T-helper 17 cell (primary cell): ENCODE data around the gene SECISBP2. TPM values are rescaled to one million over a fixed set of nuclear protein-coding genes. Genes with fewer than 3 reads are reported as not detected.

Source experiments
- ATAC-seq: fragments of 150-1000 bp; cut with Tn5 transposase; 2 replicates; pipeline ENCODE4 v1.10.0; 2021; ENCODE audit warnings: mild to moderate bottlenecking, moderate library complexity
- DNase-seq, 3 donors: peaks; one replicate each; pipeline versions ENCODE4 v3.0.0 to v3.0.0-alpha.2; 2020 to 2021
- H3K9me3 ChIP-seq: one replicate; pipeline ENCODE4 v1.7.0; 2013; ENCODE audit warnings: low read length, mild to moderate bottlenecking; ENCODE audit not compliant: control insufficient read depth, poor library complexity, severe bottlenecking
- H3K27ac Mint-ChIP-seq: one replicate; pipeline ENCODE4 v1.8.0; 2022; ENCODE audit warnings: mild to moderate bottlenecking, moderate library complexity, mixed read lengths
- H3K27me3 Mint-ChIP-seq: one replicate; pipeline ENCODE4 v1.8.0; 2022; ENCODE audit warnings: mixed read lengths
- H3K36me3 Mint-ChIP-seq: one replicate; pipeline ENCODE4 v1.8.0; 2022; ENCODE audit warnings: low read depth, mixed read lengths
- H3K4me1 Mint-ChIP-seq: one replicate; pipeline ENCODE4 v1.8.0; 2022; ENCODE audit warnings: mild to moderate bottlenecking, mixed read lengths
- H3K4me3 Mint-ChIP-seq: one replicate; pipeline ENCODE4 v1.8.0; 2022; ENCODE audit warnings: mild to moderate bottlenecking, moderate library complexity, mixed read lengths
- total RNA-seq, 4 donors: library from RNA in 2 of 4; stranded (reverse) in 2 of 4; gene quantifications; one replicate each; pipeline ENCODE4 v1.2.3 and lab custom pipeline; 2022 to 2026

SECISBP2 gene
- total RNA-seq, 2 donors from 2014 or later, result 106 to 115 TPM

- ATAC-seq (no peak), DNase-seq (no peak)
- no peaks in the 10 kb centered on the region for H3K9me3 ChIP-seq
- Mint-ChIP-seq H3K27ac (peak overlapping the region; percentile 80), H3K4me1 (peaks cover 16% of the 10 kb centered on the region), H3K36me3 (peaks cover 10% of the 10 kb centered on the region), H3K27me3 (no peaks in the 10 kb centered on the region), H3K4me3 (no peak overlapping the region)
Measured at GRCh38 chr9:89358376-89358916, 40.1 kb downstream of the SECISBP2 start.

- DNase-seq (no peak), ATAC-seq (no peak)
- Mint-ChIP-seq H3K4me3 (peak overlapping the region; percentile 33), H3K27ac (no peak overlapping the region), H3K27me3 (no peaks in the 10 kb centered on the region), H3K36me3 (peaks cover 10% of the 10 kb centered on the region), H3K4me1 (peaks cover 16% of the 10 kb centered on the region)
- H3K9me3 ChIP-seq, result no peaks in the 10 kb centered on the region
Measured at GRCh38 chr9:89358985-89359384, 40.7 kb downstream of the SECISBP2 start.

GRCh38 chr9:89359751-89360261, 41.5 kb downstream of the SECISBP2 start:
- Mint-ChIP-seq H3K36me3 (peaks cover 8% of the 10 kb centered on the region), H3K4me3 (no peak overlapping the region), H3K4me1 (peaks cover 14% of the 10 kb centered on the region), H3K27ac (peak overlapping the region; percentile 76), H3K27me3 (no peaks in the 10 kb centered on the region)
- no peaks in the 10 kb centered on the region for H3K9me3 ChIP-seq
- no peak for ATAC-seq
- no peak for DNase-seq

DNA sequence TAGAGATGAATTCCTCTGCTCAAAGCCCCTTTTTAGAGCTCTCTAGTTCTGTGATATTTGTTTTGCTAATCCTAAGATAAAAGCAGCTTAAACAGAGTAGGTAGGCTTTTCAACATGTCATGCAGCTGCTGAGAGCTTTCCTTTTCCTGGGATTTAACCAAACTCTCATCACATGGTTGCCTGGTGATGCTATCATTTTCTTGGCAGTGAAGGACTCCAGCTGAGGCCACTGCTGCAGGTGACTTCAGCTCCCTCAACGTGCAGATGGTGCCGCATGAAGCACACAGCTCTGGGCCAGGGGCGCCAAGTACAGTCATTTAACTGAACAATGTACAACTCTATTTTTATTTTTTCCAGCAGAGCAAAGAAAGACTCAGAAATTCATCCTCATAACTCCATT, 42.2 kb downstream of the SECISBP2 start:
- Mint-ChIP-seq H3K4me1 (peaks cover 16% of the 10 kb centered on the region), H3K4me3 (peak overlapping the region; percentile 19), H3K27me3 (no peaks in the 10 kb centered on the region), H3K27ac (peak overlapping the region; percentile 76), H3K36me3 (peaks cover 8% of the 10 kb centered on the region)
- H3K9me3 ChIP-seq, result no peaks in the 10 kb centered on the region
- ATAC-seq (no peak), DNase-seq (no peak)

GRCh38 chr9:89361031-89361430, 42.7 kb downstream of the SECISBP2 start:
- DNase-seq, result no peak
- ATAC-seq, result no peak
- H3K9me3 ChIP-seq, result no peaks in the 10 kb centered on the region
- Mint-ChIP-seq H3K27ac (peak overlapping the region; percentile 76), H3K4me3 (peak overlapping the region; percentile 19), H3K27me3 (no peaks in the 10 kb centered on the region), H3K36me3 (peaks cover 8% of the 10 kb centered on the region), H3K4me1 (peaks cover 17% of the 10 kb centered on the region)

DNA sequence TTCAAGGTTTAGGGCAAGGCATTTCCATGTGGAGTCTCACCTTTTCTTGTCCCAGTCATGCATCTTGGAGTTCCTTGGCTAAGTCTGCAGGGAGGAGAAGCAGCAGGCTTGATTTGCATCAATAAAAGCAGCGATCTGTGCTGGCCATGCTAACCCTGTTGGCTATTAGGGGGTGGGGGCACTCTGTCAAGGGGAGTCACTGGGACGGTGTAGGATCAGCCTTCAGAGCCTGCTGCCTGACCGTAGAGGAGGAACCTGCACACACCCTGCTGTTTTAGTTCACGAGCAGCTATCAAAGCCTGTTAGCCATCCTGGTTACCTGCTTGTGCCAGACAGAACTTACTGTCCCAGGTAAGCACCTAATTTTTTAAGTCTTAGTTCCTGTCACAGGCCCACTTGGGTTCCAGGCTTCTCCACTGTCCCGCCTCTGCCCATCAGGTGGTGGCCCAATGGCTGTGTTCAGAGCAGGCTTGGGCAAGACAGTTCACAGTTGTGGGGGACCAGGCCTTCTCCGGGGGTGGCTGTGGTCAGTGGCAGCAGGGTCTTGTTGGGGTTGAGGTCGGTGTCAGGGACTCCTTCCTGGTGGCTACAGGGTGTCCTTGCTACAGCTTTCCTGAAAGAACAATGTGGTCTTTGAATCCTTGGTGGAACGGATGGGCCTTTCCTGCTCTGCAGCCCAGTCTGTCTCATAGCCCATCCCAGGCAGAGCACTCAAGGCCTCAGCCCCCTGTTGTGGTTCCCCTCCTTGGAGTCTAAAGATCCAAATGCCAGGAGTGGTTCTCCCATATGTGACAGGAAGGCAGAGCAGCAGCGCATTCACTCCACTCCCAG, 43.7 kb downstream of the SECISBP2 start:
- H3K9me3 ChIP-seq, result no peaks in the 10 kb centered on the region
- H3K4me3 Mint-ChIP-seq, result no peak overlapping the region
- no peaks in the 10 kb centered on the region for H3K27me3 Mint-ChIP-seq
- ATAC-seq, result peak; percentile 8
- no peak for DNase-seq
- H3K36me3 Mint-ChIP-seq, result peaks cover 8% of the 10 kb centered on the region
- peaks cover 12% of the 10 kb centered on the region for H3K4me1 Mint-ChIP-seq
- H3K27ac Mint-ChIP-seq, result peak overlapping the region; percentile 76

- Mint-ChIP-seq H3K27me3 (no peaks in the 10 kb centered on the region), H3K4me1 (peaks cover 10% of the 10 kb centered on the region), H3K36me3 (peaks cover 8% of the 10 kb centered on the region), H3K27ac (peak overlapping the region; percentile 76), H3K4me3 (no peak overlapping the region)
- no peaks in the 10 kb centered on the region for H3K9me3 ChIP-seq
- no peak for ATAC-seq
- no peak for DNase-seq
Measured at GRCh38 chr9:89362647-89363310, 44.5 kb downstream of the SECISBP2 start.

- DNase-seq, result no peak
Measured at GRCh38 chr9:89363311-89363670, 45.0 kb downstream of the SECISBP2 start.

GRCh38 chr9:89363921-89364665, 45.8 kb downstream of the SECISBP2 start:
- H3K9me3 ChIP-seq, result no peaks in the 10 kb centered on the region
- DNase-seq (no peak), ATAC-seq (no peak)
- Mint-ChIP-seq H3K27me3 (no peaks in the 10 kb centered on the region), H3K27ac (peak overlapping the region; percentile 63), H3K4me1 (peaks cover 16% of the 10 kb centered on the region), H3K36me3 (peaks cover 5% of the 10 kb centered on the region), H3K4me3 (no peak overlapping the region)

More at GRCh38 chr9:89363311-89363670, 45.0 kb downstream of the SECISBP2 start:
- Mint-ChIP-seq H3K4me1 (peaks cover 14% of the 10 kb centered on the region), H3K36me3 (peaks cover 5% of the 10 kb centered on the region), H3K4me3 (no peak overlapping the region), H3K27me3 (no peaks in the 10 kb centered on the region), H3K27ac (peak overlapping the region; percentile 76)
- no peak for ATAC-seq
- H3K9me3 ChIP-seq, result no peaks in the 10 kb centered on the region

GRCh38 chr9:89364666-89365531, 46.6 kb downstream of the SECISBP2 start:
- DNase-seq (no peak), ATAC-seq (no peak)
- H3K4me3 Mint-ChIP-seq, result no peak overlapping the region
- H3K36me3 Mint-ChIP-seq, result peaks cover 5% of the 10 kb centered on the region
- peaks cover 15% of the 10 kb centered on the region for H3K4me1 Mint-ChIP-seq
- no peaks in the 10 kb centered on the region for H3K27me3 Mint-ChIP-seq
- no peaks in the 10 kb centered on the region for H3K9me3 ChIP-seq
- peak overlapping the region; percentile 63 for H3K27ac Mint-ChIP-seq

- H3K4me3 Mint-ChIP-seq, result no peak overlapping the region
- no peaks in the 10 kb centered on the region for H3K27me3 Mint-ChIP-seq
- ATAC-seq (no peak), DNase-seq (no peak)
- peak overlapping the region; percentile 63 for H3K27ac Mint-ChIP-seq
- no peaks in the 10 kb centered on the region for H3K9me3 ChIP-seq
- H3K4me1 Mint-ChIP-seq, result peaks cover 13% of the 10 kb centered on the region
- H3K36me3 Mint-ChIP-seq, result peaks cover 5% of the 10 kb centered on the region
Measured at GRCh38 chr9:89365532-89365912, 47.2 kb downstream of the SECISBP2 start.

GRCh38 chr9:89366711-89367110, 48.4 kb downstream of the SECISBP2 start:
- ATAC-seq, result no peak
- Mint-ChIP-seq H3K4me1 (peaks cover 11% of the 10 kb centered on the region), H3K4me3 (no peak overlapping the region), H3K27ac (peak overlapping the region; percentile 9), H3K36me3 (no peaks in the 10 kb centered on the region), H3K27me3 (no peaks in the 10 kb centered on the region)
- DNase-seq, result no peak
- H3K9me3 ChIP-seq, result no peaks in the 10 kb centered on the region
